ENCODE results near the gene GPR108. TPM values are rescaled to one million over a fixed set of nuclear protein-coding genes. Genes with fewer than 3 reads are reported as not detected.

GPR108 gene
- total RNA-seq, 1 donor from 2014 or later: 45.4 TPM

DNA sequence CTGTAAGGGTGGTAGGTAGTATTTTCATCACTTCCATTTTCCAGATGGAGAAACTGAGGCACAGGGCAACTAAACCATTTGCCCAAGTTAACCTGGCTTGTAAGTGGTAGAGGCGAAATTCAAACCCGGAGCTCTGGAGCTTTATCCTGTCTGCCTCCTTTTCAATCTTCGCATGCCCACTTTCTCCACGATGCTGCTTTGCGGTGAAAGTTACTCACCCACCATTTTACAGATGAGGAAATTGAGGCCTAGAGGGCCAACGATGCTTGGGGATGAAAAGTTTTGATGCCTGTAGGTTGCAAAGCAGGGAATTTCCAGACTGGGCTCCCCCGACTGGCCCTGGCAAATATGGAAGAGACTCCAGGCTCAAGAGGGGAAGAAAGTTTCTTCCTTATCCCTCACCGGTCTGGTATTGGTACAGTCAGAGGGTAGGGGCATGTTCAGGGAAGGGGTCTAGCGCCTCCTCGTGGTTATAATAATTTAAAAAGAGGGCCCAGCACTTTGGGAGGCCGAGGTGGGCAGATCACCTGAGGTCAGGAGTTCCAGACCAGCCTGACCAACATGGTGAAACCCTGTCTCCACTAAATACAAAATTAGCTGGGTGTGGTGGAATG is 31.7 kb upstream of the GPR108 start:
- Mint-ChIP-seq H3K27ac (ENCODE audit: unreplicated experiment) (no peak overlapping the region), H3K27me3 (ENCODE audit: unreplicated experiment) (peaks cover 16% of the 10 kb centered on the region), H3K4me3 (ENCODE audit: unreplicated experiment) (no peak overlapping the region), H3K4me1 (ENCODE audit: unreplicated experiment) (peaks cover 21% of the 10 kb centered on the region), H3K36me3 (ENCODE audit: unreplicated experiment) (no peaks in the 10 kb centered on the region), H3K9me3 (ENCODE audit: unreplicated experiment) (no peaks in the 10 kb centered on the region)
- no peak for DNase-seq (ENCODE audit: extremely low spot score, unreplicated experiment)
- TF ChIP-seq, protein P1, sequence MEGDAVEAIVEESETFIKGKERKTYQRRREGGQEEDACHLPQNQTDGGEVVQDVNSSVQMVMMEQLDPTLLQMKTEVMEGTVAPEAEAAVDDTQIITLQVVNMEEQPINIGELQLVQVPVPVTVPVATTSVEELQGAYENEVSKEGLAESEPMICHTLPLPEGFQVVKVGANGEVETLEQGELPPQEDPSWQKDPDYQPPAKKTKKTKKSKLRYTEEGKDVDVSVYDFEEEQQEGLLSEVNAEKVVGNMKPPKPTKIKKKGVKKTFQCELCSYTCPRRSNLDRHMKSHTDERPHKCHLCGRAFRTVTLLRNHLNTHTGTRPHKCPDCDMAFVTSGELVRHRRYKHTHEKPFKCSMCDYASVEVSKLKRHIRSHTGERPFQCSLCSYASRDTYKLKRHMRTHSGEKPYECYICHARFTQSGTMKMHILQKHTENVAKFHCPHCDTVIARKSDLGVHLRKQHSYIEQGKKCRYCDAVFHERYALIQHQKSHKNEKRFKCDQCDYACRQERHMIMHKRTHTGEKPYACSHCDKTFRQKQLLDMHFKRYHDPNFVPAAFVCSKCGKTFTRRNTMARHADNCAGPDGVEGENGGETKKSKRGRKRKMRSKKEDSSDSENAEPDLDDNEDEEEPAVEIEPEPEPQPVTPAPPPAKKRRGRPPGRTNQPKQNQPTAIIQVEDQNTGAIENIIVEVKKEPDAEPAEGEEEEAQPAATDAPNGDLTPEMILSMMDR (IDR thresholded peaks at IDR 0.05): peak; percentile 51

DNA sequence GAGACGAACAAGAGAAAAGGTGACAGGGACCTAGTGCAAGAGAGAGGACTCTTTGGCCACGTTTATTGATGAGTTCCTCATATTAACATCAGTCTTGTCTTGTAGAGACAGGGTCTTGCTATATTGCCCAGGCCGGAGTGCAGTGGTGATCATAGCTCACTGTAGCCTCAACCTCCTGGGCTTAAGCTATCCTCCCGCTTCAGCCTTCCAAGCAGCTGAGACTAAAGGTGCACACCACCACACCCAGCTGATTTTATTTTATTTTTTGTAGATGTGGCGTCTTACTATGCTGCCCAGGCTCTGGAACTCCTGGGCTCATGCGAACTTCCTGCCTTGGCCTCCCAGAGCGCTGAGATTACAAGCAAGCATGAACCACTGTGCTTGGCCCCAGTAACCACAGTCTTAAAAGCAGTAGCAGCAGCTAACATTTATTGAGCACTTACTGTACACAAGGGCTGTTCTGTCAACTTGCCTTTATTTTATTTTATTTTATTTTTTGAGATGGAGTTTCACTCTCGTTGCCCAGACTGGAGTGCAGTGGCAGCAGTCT is 30.9 kb upstream of the GPR108 start:
- no peaks in the 10 kb centered on the region for H3K9me3 Mint-ChIP-seq (ENCODE audit: unreplicated experiment)
- no peak overlapping the region for H3K4me3 Mint-ChIP-seq (ENCODE audit: unreplicated experiment)
- no peaks in the 10 kb centered on the region for H3K36me3 Mint-ChIP-seq (ENCODE audit: unreplicated experiment)
- H3K27me3 Mint-ChIP-seq (ENCODE audit: unreplicated experiment): peaks cover 16% of the 10 kb centered on the region
- DNase-seq (ENCODE audit: extremely low spot score, unreplicated experiment): no peak
- peaks cover 21% of the 10 kb centered on the region for H3K4me1 Mint-ChIP-seq (ENCODE audit: unreplicated experiment)
- TF ChIP-seq, protein P1 (IDR thresholded peaks at IDR 0.05): no peak
- H3K27ac Mint-ChIP-seq (ENCODE audit: unreplicated experiment): no peak overlapping the region

DNA sequence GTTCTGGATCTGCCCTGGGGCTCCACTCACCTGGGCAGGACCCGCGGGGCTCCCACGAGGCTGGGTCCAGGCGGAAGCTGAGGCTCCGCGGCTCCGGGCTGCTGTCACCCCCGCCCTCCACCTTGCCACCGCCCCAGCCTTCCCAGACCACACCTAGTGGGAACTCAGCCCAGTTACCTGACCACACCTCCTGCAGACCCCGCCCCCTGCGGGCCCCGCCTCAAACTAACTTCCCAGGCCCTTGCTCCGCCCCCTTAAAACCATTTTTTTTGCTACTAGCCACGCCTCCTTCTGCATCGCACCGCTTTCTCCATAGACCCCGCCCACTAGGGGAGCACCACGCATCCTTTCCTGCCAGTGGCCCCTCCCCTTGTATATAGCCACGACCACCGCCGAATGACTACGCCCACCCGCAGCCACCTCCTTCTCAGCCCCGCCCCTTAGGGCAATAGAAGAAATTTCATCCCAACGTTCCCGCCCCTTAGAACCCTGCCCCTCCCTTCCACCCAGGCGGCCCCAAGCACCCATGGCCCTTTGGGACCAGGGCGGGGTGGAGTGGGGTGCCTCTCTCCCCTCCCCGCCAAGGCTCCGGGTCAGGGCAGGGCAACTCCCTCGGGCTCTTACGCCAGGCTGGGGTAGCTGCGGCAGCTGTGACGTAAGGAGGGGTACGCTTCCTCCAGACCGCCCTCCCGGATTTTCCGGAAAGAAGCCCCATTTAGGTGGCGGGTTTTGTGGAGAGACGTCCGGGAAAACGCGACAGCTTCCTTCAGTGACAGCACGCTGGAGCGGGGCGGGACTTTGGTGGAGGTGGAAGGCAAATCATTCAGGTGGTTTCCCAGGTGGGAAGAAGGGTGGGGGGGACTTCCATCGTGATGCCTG is 30.2 kb upstream of the GPR108 start, which contains the start of gene SH2D3A:
TSS of gene SH2D3A (minus strand) at position 79 of the 879 bp plus-strand sequence. CDS start 3,687 bp downstream, outside the sequence.
- Mint-ChIP-seq H3K27me3 (ENCODE audit: unreplicated experiment) (peaks cover 16% of the 10 kb centered on the region), H3K4me1 (ENCODE audit: unreplicated experiment) (peaks cover 21% of the 10 kb centered on the region), H3K9me3 (ENCODE audit: unreplicated experiment) (no peaks in the 10 kb centered on the region), H3K36me3 (ENCODE audit: unreplicated experiment) (no peaks in the 10 kb centered on the region), H3K27ac (ENCODE audit: unreplicated experiment) (no peak within 1 kb of the TSS), H3K4me3 (ENCODE audit: unreplicated experiment) (peak within 1 kb of the TSS; percentile 58)
- no peak for DNase-seq (ENCODE audit: extremely low spot score, unreplicated experiment)
- TF ChIP-seq, protein P1 (IDR thresholded peaks at IDR 0.05): no peak

DNA sequence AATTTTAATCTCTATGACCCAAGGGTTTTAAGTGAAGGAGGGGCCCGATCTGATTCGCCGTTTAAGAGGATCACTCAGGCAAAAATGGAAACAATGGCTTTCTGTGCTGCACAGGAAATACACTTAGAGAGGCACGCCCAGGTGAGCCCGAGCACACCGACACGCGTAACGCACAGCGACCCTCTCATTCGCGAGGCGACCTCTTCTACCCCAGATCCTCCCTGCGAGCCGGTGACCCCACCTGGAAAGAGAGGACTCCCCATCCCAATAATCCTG is 29.6 kb upstream of the GPR108 start:
- Mint-ChIP-seq H3K4me3 (ENCODE audit: unreplicated experiment) (peak overlapping the region; percentile 46), H3K27ac (ENCODE audit: unreplicated experiment) (no peak overlapping the region), H3K27me3 (ENCODE audit: unreplicated experiment) (peaks cover 16% of the 10 kb centered on the region), H3K9me3 (ENCODE audit: unreplicated experiment) (no peaks in the 10 kb centered on the region), H3K4me1 (ENCODE audit: unreplicated experiment) (peaks cover 21% of the 10 kb centered on the region), H3K36me3 (ENCODE audit: unreplicated experiment) (no peaks in the 10 kb centered on the region)
- no peak for DNase-seq (ENCODE audit: extremely low spot score, unreplicated experiment)
- TF ChIP-seq, protein P1 (IDR thresholded peaks at IDR 0.05): no peak
